Loucy (cell line): ENCODE results near the gene RSPH9.
"Not testable (repeated sequence)": the region's sequence is repeated elsewhere in the genome, so short reads cannot be mapped to it uniquely, and the experiment has no call there.

ENCODE experiments used
- H2AFZ ChIP-seq: fragments of 200-600 bp; sonication (generic); 2 replicates; pipeline ENCODE4 v1.6.0; 2016; ENCODE audit warnings: antibody characterized with exemption, mild to moderate bottlenecking, low read length, moderate library complexity
- H3F3A ChIP-seq: fragments of 200-600 bp; 2 replicates; pipeline ENCODE4 v1.6.0; 2016; ENCODE audit warnings: antibody characterized with exemption, low read depth, mild to moderate bottlenecking
- H3K27me3 ChIP-seq: fragments of 200-600 bp; sonication (generic); 2 replicates; pipeline ENCODE4 v1.6.1; 2014; ENCODE audit warnings: low read length, mild to moderate bottlenecking; ENCODE audit not compliant: insufficient read depth, poor library complexity, severe bottlenecking
- H3K36me3 ChIP-seq: fragments of 200-600 bp; sonication (generic); 2 replicates; pipeline ENCODE4 v1.6.1; 2016; ENCODE audit warnings: low read length; ENCODE audit not compliant: insufficient read depth
- H3K4me1 ChIP-seq: fragments of 200-600 bp; sonication (generic); 2 replicates; pipeline ENCODE4 v1.5.1; 2014; ENCODE audit warnings: low read length, mild to moderate bottlenecking; ENCODE audit not compliant: insufficient read depth, poor library complexity, severe bottlenecking
- H3K4me2 ChIP-seq: fragments of 200-600 bp; sonication (generic); 2 replicates; pipeline ENCODE4 v1.6.0; 2014; ENCODE audit warnings: antibody characterized with exemption, low read length, low read depth, mild to moderate bottlenecking; ENCODE audit not compliant: poor library complexity, severe bottlenecking
- H3K4me3 ChIP-seq: fragments of 200-600 bp; sonication (generic); 2 replicates; pipeline ENCODE4 v1.5.1; 2014; ENCODE audit warnings: low read length, mild to moderate bottlenecking, mixed read lengths; ENCODE audit not compliant: poor library complexity, severe bottlenecking
- H3K79me2 ChIP-seq: fragments of 200-600 bp; sonication (generic); 2 replicates; pipeline ENCODE4 v1.6.1; 2014; ENCODE audit warnings: low read length; ENCODE audit not compliant: insufficient read depth
- H3K9ac ChIP-seq: fragments of 200-600 bp; sonication (generic); 2 replicates; pipeline ENCODE4 v1.6.0; 2014; ENCODE audit warnings: mild to moderate bottlenecking, low read depth, low read length, moderate library complexity; ENCODE audit not compliant: poor library complexity, severe bottlenecking
- H3K9me2 ChIP-seq: fragments of 200-600 bp; sonication (generic); replicated peaks from 2 replicates; pipeline ENCODE4 v1.6.1; 2016; ENCODE audit warnings: low read depth, low read length, mixed read lengths
- H3K9me3 ChIP-seq: fragments of 200-600 bp; sonication (generic); 2 replicates; pipeline ENCODE4 v1.6.1; 2014; ENCODE audit warnings: mild to moderate bottlenecking, antibody characterized with exemption, low read length, low read depth; ENCODE audit not compliant: insufficient read depth
- H4K20me1 ChIP-seq: fragments of 200-600 bp; sonication (generic); 2 replicates; pipeline ENCODE4 v1.6.0; 2014; ENCODE audit warnings: antibody characterized with exemption, low read length, mild to moderate bottlenecking; ENCODE audit not compliant: insufficient read depth, poor library complexity, severe bottlenecking
- CTCF ChIP-seq: fragments of 200-600 bp; sonication (generic); conservative IDR thresholded peaks from 2 replicates; pipeline ENCODE4 v1.5.1; 2014; ENCODE audit warnings: mild to moderate bottlenecking, antibody characterized with exemption, low read length
- EZH2phosphoT487 ChIP-seq: fragments of 200-600 bp; IDR thresholded peaks from 2 replicates; pipeline ENCODE4 v1.6.1; 2018; ENCODE audit warnings: antibody characterized with exemption, mild to moderate bottlenecking, moderate library complexity, borderline replicate concordance

The RSPH9 gene

GRCh38 chr6:43699564-43700186, 54.8 kb downstream of the RSPH9 start:
- no peaks in the 10 kb centered on the region for H3K9me2 ChIP-seq
- H3K36me3 ChIP-seq = no peaks in the 10 kb centered on the region
- H2AFZ ChIP-seq = no peak overlapping the region
- H3K9me3 ChIP-seq = no peaks in the 10 kb centered on the region
- no peaks in the 10 kb centered on the region for H3F3A ChIP-seq
- no peaks in the 10 kb centered on the region for H3K79me2 ChIP-seq
- peaks cover 14% of the 10 kb centered on the region for H3K27me3 ChIP-seq
- TF ChIP-seq CTCF (no peak), EZH2phosphoT487 (no peak)
- no peak overlapping the region for H3K4me2 ChIP-seq
- H3K4me3 ChIP-seq = no peak overlapping the region
- no peaks in the 10 kb centered on the region for H3K4me1 ChIP-seq
- H4K20me1 ChIP-seq = no peaks in the 10 kb centered on the region
- H3K9ac ChIP-seq = no peak overlapping the region

GRCh38 chr6:43700939-43701560, 56.2 kb downstream of the RSPH9 start:
- not testable (repeated sequence) for H3K36me3 ChIP-seq, H3F3A ChIP-seq, H3K4me1 ChIP-seq, H4K20me1 ChIP-seq, H3K9ac ChIP-seq, H2AFZ ChIP-seq, H3K9me3 ChIP-seq, H3K4me3 ChIP-seq, H3K79me2 ChIP-seq, H3K27me3 ChIP-seq, H3K4me2 ChIP-seq, H3K9me2 ChIP-seq

GRCh38 chr6:43702171-43702533, 57.3 kb downstream of the RSPH9 start:
- H3K27me3 ChIP-seq = peaks cover 5% of the 10 kb centered on the region
- no peak overlapping the region for H3K4me2 ChIP-seq
- no peak overlapping the region for H3K9ac ChIP-seq
- no peaks in the 10 kb centered on the region for H3K79me2 ChIP-seq
- H2AFZ ChIP-seq = no peak overlapping the region
- no peaks in the 10 kb centered on the region for H3K4me1 ChIP-seq
- H4K20me1 ChIP-seq = no peaks in the 10 kb centered on the region
- no peaks in the 10 kb centered on the region for H3K36me3 ChIP-seq
- H3K9me3 ChIP-seq = no peaks in the 10 kb centered on the region
- TF ChIP-seq EZH2phosphoT487 (no peak), CTCF (no peak)
- H3K9me2 ChIP-seq = no peaks in the 10 kb centered on the region
- no peak overlapping the region for H3K4me3 ChIP-seq
- H3F3A ChIP-seq = no peaks in the 10 kb centered on the region
